ENCODE results near the gene SGSH.

DNA sequence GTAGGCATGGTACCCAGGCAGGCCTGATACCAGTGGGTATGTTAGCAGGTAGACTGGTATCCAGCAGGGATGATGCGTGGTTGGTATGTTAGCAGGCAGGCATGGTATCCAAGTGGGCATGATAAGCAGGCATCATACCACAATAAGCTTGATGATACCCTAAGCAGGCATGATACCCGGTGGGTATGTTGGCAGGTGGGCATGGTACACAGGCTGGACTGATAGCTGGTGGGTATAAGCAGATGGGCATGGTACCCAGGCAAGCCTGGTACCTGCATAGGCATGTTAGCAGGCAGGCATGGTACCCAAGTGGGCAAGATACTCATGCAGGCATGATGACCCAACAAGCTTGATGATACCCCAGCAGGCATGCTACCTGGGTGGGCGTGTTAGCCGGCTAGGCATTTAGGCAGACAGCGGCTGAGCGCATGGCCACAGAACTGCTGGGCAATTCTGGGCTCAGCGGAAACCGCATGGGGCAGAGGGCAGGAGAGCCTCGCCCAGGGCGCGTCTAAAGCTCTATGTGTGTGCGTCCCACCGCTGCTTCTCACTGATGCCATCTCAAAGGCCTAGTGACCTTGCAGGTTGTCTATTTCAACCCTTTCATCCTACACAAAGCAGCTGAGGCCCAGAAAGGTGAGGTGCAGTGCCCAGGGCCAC lies 2.3 kb downstream of the SGSH start:
- TF ChIP-seq, protein P1, sequence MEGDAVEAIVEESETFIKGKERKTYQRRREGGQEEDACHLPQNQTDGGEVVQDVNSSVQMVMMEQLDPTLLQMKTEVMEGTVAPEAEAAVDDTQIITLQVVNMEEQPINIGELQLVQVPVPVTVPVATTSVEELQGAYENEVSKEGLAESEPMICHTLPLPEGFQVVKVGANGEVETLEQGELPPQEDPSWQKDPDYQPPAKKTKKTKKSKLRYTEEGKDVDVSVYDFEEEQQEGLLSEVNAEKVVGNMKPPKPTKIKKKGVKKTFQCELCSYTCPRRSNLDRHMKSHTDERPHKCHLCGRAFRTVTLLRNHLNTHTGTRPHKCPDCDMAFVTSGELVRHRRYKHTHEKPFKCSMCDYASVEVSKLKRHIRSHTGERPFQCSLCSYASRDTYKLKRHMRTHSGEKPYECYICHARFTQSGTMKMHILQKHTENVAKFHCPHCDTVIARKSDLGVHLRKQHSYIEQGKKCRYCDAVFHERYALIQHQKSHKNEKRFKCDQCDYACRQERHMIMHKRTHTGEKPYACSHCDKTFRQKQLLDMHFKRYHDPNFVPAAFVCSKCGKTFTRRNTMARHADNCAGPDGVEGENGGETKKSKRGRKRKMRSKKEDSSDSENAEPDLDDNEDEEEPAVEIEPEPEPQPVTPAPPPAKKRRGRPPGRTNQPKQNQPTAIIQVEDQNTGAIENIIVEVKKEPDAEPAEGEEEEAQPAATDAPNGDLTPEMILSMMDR (optimal IDR thresholded peaks at IDR 0.05 in 1 of 3, IDR thresholded peaks at IDR 0.05 in 1 of 3, conservative IDR thresholded peaks at IDR 0.05 in 1 of 3; ENCODE audit: extremely low read depth in 1 of 3, insufficient read depth in 2 of 3, low read length in 3 of 3), result no peak
- no peak for TF ChIP-seq EZH2 (IDR thresholded peaks at IDR 0.05; ENCODE audit: low read length)
